ENCODE measurements around the gene EFCAB5. TPM values are rescaled to one million over a fixed set of nuclear protein-coding genes. Genes with fewer than 3 reads are reported as not detected.
"Not testable (repeated sequence)": the region's sequence is repeated elsewhere in the genome, so short reads cannot be mapped to it uniquely, and the experiment has no call there.

Gene EFCAB5
- 1.1 TPM for total RNA-seq

DNA sequence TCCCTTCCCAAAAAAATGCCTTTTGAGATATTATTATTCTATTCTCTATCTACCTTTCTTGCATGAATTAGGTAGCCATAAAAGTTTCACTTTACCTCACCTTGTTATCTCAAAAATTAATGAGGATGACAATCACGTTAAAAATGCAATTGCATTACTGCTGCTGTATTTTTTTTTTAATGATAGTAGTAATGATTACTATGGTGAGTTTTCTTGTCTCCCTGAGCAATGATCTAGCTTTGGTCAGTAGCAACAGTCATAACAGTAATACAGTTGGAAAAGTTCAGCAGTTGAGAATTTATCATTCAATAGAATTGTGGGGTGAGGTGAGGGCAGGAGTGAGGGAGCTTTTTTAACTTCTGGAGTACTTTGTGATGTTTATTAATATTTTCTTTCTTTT lies at the start of gene EFCAB5:
Gene EFCAB5 (plus strand): TSS at position 301 of the 400 bp plus-strand sequence. CDS start 163 bp downstream, outside the sequence.
- intact Hi-C loops (cut with DNase I) = no loop called here
- Histone ChIP-seq H3K9me3 (no peaks in the 10 kb centered on the region), H3K36me3 (no peaks in the 10 kb centered on the region), H3K4me3 (no peak within 1 kb of the TSS), H3K4me1 (no peaks in the 10 kb centered on the region), H3K27me3 (no peaks in the 10 kb centered on the region), H3K27ac (no peak within 1 kb of the TSS)
- DNase-seq (ENCODE audit: low spot score in 2 of 2) = no peak
- TF ChIP-seq, protein P1, sequence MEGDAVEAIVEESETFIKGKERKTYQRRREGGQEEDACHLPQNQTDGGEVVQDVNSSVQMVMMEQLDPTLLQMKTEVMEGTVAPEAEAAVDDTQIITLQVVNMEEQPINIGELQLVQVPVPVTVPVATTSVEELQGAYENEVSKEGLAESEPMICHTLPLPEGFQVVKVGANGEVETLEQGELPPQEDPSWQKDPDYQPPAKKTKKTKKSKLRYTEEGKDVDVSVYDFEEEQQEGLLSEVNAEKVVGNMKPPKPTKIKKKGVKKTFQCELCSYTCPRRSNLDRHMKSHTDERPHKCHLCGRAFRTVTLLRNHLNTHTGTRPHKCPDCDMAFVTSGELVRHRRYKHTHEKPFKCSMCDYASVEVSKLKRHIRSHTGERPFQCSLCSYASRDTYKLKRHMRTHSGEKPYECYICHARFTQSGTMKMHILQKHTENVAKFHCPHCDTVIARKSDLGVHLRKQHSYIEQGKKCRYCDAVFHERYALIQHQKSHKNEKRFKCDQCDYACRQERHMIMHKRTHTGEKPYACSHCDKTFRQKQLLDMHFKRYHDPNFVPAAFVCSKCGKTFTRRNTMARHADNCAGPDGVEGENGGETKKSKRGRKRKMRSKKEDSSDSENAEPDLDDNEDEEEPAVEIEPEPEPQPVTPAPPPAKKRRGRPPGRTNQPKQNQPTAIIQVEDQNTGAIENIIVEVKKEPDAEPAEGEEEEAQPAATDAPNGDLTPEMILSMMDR (IDR thresholded peaks at IDR 0.05) = no peak

DNA sequence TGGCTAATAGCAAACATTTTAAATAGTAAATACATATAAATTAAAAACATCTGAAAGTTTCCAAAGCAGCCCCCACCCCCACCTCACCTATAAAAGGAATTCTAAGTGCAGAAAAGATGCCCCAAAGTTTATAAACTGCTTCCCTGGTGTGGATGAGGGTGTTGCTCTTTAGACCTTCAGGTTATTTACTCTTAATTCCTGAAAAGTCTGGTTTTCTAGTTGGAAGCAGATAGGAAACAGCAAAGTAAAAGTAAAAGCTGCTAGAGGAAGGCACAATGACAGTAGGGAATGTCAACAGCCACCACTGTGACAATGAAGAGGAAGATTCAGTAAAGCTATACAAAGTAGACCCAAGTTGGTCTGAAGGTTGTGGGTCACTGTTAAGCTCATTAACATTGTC lies 49.2 kb upstream of the EFCAB5 start:
- Histone ChIP-seq H3K27me3 (no peaks in the 10 kb centered on the region), H3K27ac (no peak overlapping the region), H3K4me3 (no peak overlapping the region), H3K4me1 (no peaks in the 10 kb centered on the region), H3K36me3 (no peaks in the 10 kb centered on the region), H3K9me3 (no peaks in the 10 kb centered on the region)
- DNase-seq (ENCODE audit: low spot score in 2 of 2) = no peak
- TF ChIP-seq, protein P1 (IDR thresholded peaks at IDR 0.05) = no peak
- intact Hi-C loops (cut with DNase I) = no loop called here

DNA sequence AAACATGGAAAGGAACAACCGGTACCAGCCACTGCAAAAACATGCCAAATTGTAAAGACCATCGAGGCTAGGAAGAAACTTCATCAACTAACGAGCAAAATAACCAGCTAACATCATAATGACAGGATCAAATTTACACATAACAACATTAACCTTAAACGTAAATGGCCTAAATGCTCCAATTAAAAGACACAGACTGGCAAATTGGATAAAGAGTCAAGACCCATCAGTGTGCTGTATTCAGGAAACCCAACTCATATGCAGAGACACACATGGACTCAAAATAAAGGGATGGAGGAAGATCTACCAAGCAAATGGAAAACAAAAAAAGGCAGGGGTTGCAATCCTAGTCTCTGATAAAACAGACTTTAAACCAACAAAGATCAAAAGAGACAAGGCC lies 44.3 kb upstream of the EFCAB5 start:
- H3K4me3 ChIP-seq; intact Hi-C loops (cut with DNase I); H3K36me3 ChIP-seq; H3K9me3 ChIP-seq; H3K27ac ChIP-seq; H3K4me1 ChIP-seq; DNase-seq (ENCODE audit: low spot score in 2 of 2); H3K27me3 ChIP-seq: not testable (repeated sequence)

DNA sequence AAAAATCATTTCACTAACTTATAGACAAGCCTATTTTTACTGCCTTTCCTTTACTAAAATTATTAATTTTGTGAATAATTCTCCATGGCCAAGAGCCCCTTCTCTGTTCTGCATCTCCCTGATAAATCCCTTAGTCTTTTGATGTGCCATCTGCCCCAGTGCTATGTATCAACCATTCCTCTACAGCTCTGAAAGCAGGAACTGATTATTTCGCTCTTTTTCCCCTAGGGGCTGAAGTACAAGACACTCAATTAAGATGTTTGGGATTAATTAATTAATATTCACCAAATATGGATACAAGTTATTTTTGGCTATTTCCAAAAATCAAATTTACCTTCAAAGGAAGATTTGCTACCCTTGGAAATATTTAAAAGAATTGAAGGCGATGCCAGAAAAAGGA lies 38.0 kb upstream of the EFCAB5 start:
- TF ChIP-seq, protein P1 (IDR thresholded peaks at IDR 0.05) = no peak
- intact Hi-C loops (cut with DNase I) = no loop called here
- H3K27me3 ChIP-seq = no peaks in the 10 kb centered on the region
- no peaks in the 10 kb centered on the region for H3K9me3 ChIP-seq
- H3K36me3 ChIP-seq = no peaks in the 10 kb centered on the region
- no peaks in the 10 kb centered on the region for H3K4me1 ChIP-seq
- DNase-seq (ENCODE audit: low spot score in 2 of 2) = no peak
- no peak overlapping the region for H3K4me3 ChIP-seq
- H3K27ac ChIP-seq = no peak overlapping the region

DNA sequence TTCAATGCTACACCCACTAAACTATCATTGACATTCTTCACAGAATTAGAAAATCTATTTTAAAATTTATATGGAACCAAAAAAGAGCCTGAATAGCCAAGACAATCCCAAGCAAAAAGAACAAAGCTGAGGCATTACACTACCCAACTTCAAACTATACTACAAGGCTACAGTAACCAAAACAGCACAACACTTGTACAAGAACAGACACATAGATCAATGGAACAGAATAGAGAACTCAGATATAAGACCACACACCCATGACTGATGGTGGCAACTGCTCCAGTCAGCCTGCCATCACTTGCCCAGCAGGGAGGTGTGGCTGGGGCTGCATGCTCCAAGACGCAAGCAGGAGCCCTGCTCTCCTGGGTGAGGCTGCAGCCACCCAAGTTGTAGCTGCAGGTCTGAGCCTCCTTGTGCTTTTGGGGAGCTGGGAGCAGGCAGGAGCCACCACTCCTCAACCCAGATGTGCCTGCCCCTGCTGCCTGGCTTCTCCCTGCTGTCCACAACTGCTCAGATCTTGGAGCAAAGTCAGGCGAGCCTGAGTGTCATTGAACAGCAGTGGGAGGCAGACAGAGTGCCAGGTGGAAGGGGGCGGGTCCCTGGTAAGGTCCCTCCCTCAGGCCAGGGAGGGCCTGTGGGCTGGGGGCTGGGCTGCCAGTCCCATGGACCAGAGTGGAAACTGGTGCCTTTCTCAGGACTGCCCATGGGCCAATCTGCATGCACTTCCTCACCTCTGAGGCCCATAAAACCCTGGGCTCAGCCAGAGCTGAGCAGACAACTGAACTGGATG lies 36.2 kb upstream of the EFCAB5 start:
- no peaks in the 10 kb centered on the region for H3K4me1 ChIP-seq
- TF ChIP-seq, protein P1 (IDR thresholded peaks at IDR 0.05) = no peak
- H3K27ac ChIP-seq = no peak overlapping the region
- no peak for DNase-seq (ENCODE audit: low spot score in 2 of 2)
- no peaks in the 10 kb centered on the region for H3K9me3 ChIP-seq
- no peaks in the 10 kb centered on the region for H3K27me3 ChIP-seq
- no peak overlapping the region for H3K4me3 ChIP-seq
- intact Hi-C loops (cut with DNase I) = no loop called here
- no peaks in the 10 kb centered on the region for H3K36me3 ChIP-seq

DNA sequence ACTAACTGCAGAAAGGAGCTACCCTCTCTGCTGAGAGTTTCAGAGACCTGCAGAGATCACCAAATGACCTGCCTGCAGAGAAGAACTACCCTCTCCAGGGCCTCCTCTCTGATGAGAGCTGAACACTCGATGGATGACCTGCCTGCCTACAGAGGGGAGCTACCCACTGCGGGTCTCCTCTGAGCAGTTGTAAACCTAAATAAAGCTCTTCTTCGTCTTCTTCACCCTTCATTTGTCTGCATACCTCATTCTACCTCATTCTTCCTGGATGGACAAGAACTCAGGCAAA lies 35.6 kb upstream of the EFCAB5 start:
- H3K4me1 ChIP-seq = no peaks in the 10 kb centered on the region
- H3K9me3 ChIP-seq = no peaks in the 10 kb centered on the region
- no peak overlapping the region for H3K27ac ChIP-seq
- no peak for DNase-seq (ENCODE audit: low spot score in 2 of 2)
- no peak overlapping the region for H3K4me3 ChIP-seq
- H3K27me3 ChIP-seq = no peaks in the 10 kb centered on the region
- TF ChIP-seq, protein P1 (IDR thresholded peaks at IDR 0.05) = no peak
- H3K36me3 ChIP-seq = no peaks in the 10 kb centered on the region
- intact Hi-C loops (cut with DNase I) = no loop called here

All from ascending aorta (tissue), 2 donors.